WTC11 (cell line): ENCODE measurements around the gene NAXE. TPM values are rescaled to one million over a fixed set of nuclear protein-coding genes. Genes with fewer than 3 reads are reported as not detected.

Experiments used
- ATAC-seq: fragments of 200-7000 bp; cut with Tn5 transposase; 2 replicates; pipeline ENCODE4 v1.10.0; 2021; ENCODE audit warnings: mild to moderate bottlenecking, moderate library complexity
- CTCF ChIA-PET: fragments of 300-600 bp; sonication (Branson Sonifier 250); formaldehyde crosslinking; loops from one replicate; lab custom pipeline; 2021; ENCODE audit warnings: antibody characterized with exemption; lab: Charles Lee
- POLR2A ChIA-PET: fragments of 350-600 bp; sonication (Branson Sonifier 250); formaldehyde crosslinking; loops from one replicate; lab custom pipeline; 2021; ENCODE audit warnings: antibody characterized with exemption; lab: Charles Lee
- DNase-seq: peaks from one replicate; pipeline ENCODE4 v3.0.0; 2021; ENCODE audit warnings: low spot score
- H3K27ac Mint-ChIP-seq: 2 replicates; pipeline ENCODE4 v1.8.0; 2021; ENCODE audit warnings: mixed read lengths
- H3K27me3 Mint-ChIP-seq: 2 replicates; pipeline ENCODE4 v1.8.0; 2021; ENCODE audit warnings: low read depth, mild to moderate bottlenecking, moderate library complexity, mixed read lengths
- H3K36me3 Mint-ChIP-seq: 2 replicates; pipeline ENCODE4 v1.8.0; 2021; ENCODE audit warnings: mixed read lengths
- H3K4me1 Mint-ChIP-seq: 2 replicates; pipeline ENCODE4 v1.8.0; 2022; ENCODE audit warnings: mixed read lengths
- H3K4me3 Mint-ChIP-seq: 2 replicates; pipeline ENCODE4 v1.8.0; 2021; ENCODE audit warnings: mild to moderate bottlenecking, moderate library complexity, mixed read lengths
- H3K9me3 Mint-ChIP-seq: 2 replicates; pipeline ENCODE4 v1.8.0; 2021; ENCODE audit warnings: mixed read lengths
- ATF1 ChIP-seq: sonication (generic); formaldehyde crosslinking; IDR thresholded peaks from 2 replicates; pipeline ENCODE4 v1.8.1; 2023; ENCODE audit warnings: mild to moderate bottlenecking, moderate library complexity, missing genetic modification reagents
- CREB1 ChIP-seq: sonication (generic); formaldehyde crosslinking; IDR thresholded peaks from 2 replicates; pipeline ENCODE4 v1.8.0; 2023; ENCODE audit warnings: mild to moderate bottlenecking, missing genetic modification reagents
- CREM ChIP-seq: sonication (generic); formaldehyde crosslinking; IDR thresholded peaks from 2 replicates; pipeline ENCODE4 v1.8.1; 2022; ENCODE audit warnings: mild to moderate bottlenecking, missing genetic modification reagents, moderate library complexity
- ESRRA ChIP-seq: sonication (generic); formaldehyde crosslinking; IDR thresholded peaks from 2 replicates; pipeline ENCODE4 v1.8.1; 2022; ENCODE audit warnings: mild to moderate bottlenecking, missing genetic modification reagents, borderline replicate concordance
- FOXK1 ChIP-seq: sonication (generic); formaldehyde crosslinking; IDR thresholded peaks from 2 replicates; pipeline ENCODE4 v1.8.0; 2022; ENCODE audit warnings: mild to moderate bottlenecking, moderate library complexity, missing genetic modification reagents
- GABPB1 ChIP-seq: sonication (generic); formaldehyde crosslinking; IDR thresholded peaks from 2 replicates; pipeline ENCODE4 v1.8.1; 2023; ENCODE audit warnings: mild to moderate bottlenecking, missing genetic modification reagents
- IRF2 ChIP-seq: sonication (generic); formaldehyde crosslinking; IDR thresholded peaks from 2 replicates; pipeline ENCODE4 v1.8.0; 2022; ENCODE audit warnings: low read depth, missing genetic modification reagents, borderline replicate concordance
- JUN ChIP-seq: sonication (generic); formaldehyde crosslinking; IDR thresholded peaks from 2 replicates; pipeline ENCODE4 v1.8.0; 2023; ENCODE audit warnings: mild to moderate bottlenecking, missing genetic modification reagents
- KAT7 ChIP-seq: sonication (generic); formaldehyde crosslinking; IDR thresholded peaks from 2 replicates; pipeline ENCODE4 v1.8.1; 2023; ENCODE audit warnings: missing genetic modification reagents, mild to moderate bottlenecking, borderline replicate concordance
- NR2C2 ChIP-seq: sonication (generic); formaldehyde crosslinking; IDR thresholded peaks from 2 replicates; pipeline ENCODE4 v1.8.0; 2022; ENCODE audit warnings: mild to moderate bottlenecking, missing genetic modification reagents
- RELA ChIP-seq: sonication (generic); formaldehyde crosslinking; IDR thresholded peaks from 2 replicates; pipeline ENCODE4 v1.8.1; 2022; ENCODE audit warnings: missing genetic modification reagents, mild to moderate bottlenecking, borderline replicate concordance
- TEAD1 ChIP-seq: sonication (generic); formaldehyde crosslinking; IDR thresholded peaks from 2 replicates; pipeline ENCODE4 v1.8.0; 2022; ENCODE audit warnings: mild to moderate bottlenecking, missing genetic modification reagents
- TP53 ChIP-seq: sonication (generic); formaldehyde crosslinking; IDR thresholded peaks from 2 replicates; pipeline ENCODE4 v1.8.1; 2023; ENCODE audit warnings: mild to moderate bottlenecking, missing genetic modification reagents
- ZNF138 ChIP-seq: sonication (generic); formaldehyde crosslinking; conservative IDR thresholded peaks from 2 replicates; pipeline ENCODE4 v1.8.1; 2022; ENCODE audit warnings: mild to moderate bottlenecking, moderate library complexity, missing genetic modification reagents
- ZNF232 ChIP-seq: sonication (generic); formaldehyde crosslinking; IDR thresholded peaks from 2 replicates; pipeline ENCODE4 v1.8.0; 2022; ENCODE audit warnings: mild to moderate bottlenecking, missing genetic modification reagents
- ZNF416 ChIP-seq: fragments of 250-450 bp; sonication (Bioruptor Pico); IDR thresholded peaks from 2 replicates; pipeline ENCODE4 v1.9.0; 2021; ENCODE audit warnings: mild to moderate bottlenecking, inconsistent platforms
- ZNF671 ChIP-seq: fragments of 250-450 bp; sonication (Bioruptor Pico); IDR thresholded peaks from 2 replicates; pipeline ENCODE4 v1.8.0; 2021; ENCODE audit warnings: mild to moderate bottlenecking
- total RNA-seq: library from RNA; stranded (reverse); gene quantifications from 3 replicates; pipeline ENCODE4 v1.2.3, GENCODE V29; 2021
- TF ChIP-seq, protein P1 (sequence below): fragments of 200-600 bp; IDR thresholded peaks from 2 replicates; pipeline ENCODE4 v1.8.0; 2022; ENCODE audit warnings: antibody characterized with exemption
- TF ChIP-seq, protein P2 (sequence below): sonication (generic); formaldehyde crosslinking; IDR thresholded peaks from 2 replicates; pipeline ENCODE4 v1.8.1; 2023; ENCODE audit warnings: mild to moderate bottlenecking, missing genetic modification reagents, borderline replicate concordance
- TF ChIP-seq, protein P3 (sequence below): fragments of 250-450 bp; sonication (Bioruptor Pico); IDR thresholded peaks from 2 replicates; pipeline ENCODE4 v1.9.0; 2021; ENCODE audit warnings: mild to moderate bottlenecking, borderline replicate concordance

NAXE gene
- total RNA-seq, 1 experiment from 2014 or later: 81.6 TPM

DNA sequence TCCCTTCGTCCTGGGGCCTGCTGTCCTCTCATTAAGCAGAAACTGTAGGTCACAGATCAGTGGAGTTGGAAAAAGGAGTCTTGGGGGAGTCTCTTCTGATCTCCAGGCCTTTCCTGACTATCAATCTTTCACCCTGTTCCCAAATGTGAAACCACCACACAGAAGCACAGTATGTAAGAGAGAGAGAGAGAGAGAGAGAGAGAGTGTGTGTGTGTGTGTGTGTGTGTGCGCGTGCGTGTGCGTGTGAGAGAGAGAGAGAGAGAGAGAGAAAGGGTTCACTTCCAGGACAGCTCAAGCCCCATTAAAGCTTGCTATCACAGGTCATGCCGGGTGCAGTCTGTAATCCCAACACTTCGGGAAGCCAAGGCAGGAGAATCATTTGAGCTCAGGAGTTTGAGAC, 13.5 kb upstream of the NAXE start (continued):
- TF ChIP-seq GABPB1: no peak

DNA sequence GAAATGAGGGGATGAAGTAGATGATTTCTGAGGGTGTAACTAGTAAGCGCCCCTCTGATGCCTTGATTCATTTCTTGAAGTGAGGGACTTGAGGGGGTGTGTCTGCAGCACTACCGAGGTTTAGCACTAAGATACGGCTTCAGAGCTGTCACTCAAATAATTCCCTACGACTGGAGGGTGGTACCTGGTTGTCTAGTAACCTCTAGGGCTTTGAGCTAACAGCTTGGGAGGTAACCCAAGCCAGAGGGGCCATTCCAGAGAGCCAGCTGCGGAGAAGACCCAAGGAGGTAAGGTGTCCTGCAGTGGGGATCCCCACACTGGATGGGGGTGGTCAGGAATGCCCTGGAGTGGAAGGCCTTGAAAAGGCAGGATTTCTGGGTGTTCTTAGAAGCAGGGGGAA, 12.1 kb upstream of the NAXE start, which contains the start of gene TTC24:
TTC24 (plus strand) TSS at position 252 of the 400 bp plus-strand sequence. CDS start 1,642 bp downstream, outside the sequence.
- Mint-ChIP-seq H3K27ac (no peak within 1 kb of the TSS), H3K9me3 (no peaks in the 10 kb centered on the region), H3K27me3 (peaks cover 2% of the 10 kb centered on the region), H3K4me3 (no peak within 1 kb of the TSS), H3K36me3 (no peaks in the 10 kb centered on the region), H3K4me1 (peaks cover 9% of the 10 kb centered on the region)
- DNase-seq (no peak), ATAC-seq (no peak)
- ChIA-PET CTCF (interaction anchor here (0.7 to 1.8 kb wide), 11 partner anchors 12 to 134 kb away, joined by 3 to 6 read pairs (median 4); partner anchors contain the start of genes GPATCH4, HAPLN2, MEF2D and NAXE), POLR2A (no interaction called here)
- TF ChIP-seq JUN (CRISPR knock-in tag) (no peak), TP53 (CRISPR knock-in tag) (no peak), TEAD1 (no peak), FOXK1 (CRISPR knock-in tag) (no peak)

DNA sequence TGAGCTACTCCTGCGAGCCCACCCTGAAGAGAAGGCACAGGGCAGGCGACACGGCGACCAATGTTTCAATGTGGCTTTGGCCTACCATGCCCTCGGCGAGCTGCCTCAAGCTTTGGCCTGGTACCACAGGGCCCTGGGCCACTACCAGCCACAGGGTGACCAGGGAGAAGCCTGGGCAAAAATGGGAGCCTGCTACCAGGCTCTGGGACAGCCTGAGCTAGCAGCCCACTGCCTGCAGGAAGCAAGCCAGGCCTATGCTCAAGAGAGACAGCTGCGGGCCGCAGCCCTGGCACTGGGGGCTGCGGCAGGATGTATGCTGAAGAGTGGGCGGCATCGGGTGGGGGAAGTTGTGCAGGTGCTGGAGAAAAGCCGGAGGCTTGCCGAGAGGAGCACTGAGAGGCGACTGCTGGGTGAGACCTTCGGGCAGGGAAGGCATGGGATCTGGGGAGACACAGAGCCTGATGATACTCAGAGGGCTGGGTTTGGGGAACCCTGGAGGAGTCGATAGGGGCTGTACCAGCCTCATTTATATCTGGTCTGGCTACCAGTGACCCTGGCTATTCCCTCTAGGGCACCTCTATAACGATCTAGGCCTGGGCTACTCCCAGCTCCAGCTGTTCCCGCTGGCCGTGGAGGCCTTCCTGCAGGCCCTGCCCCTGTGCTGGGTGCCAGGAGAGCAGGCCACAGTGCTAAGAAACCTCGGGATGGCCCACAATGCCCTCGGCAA, 9.8 kb upstream of the NAXE start:
- H3K27ac Mint-ChIP-seq: no peak overlapping the region
- CTCF ChIA-PET: interaction anchor here (0.6 to 1.8 kb wide), 15 partner anchors 10 to 196 kb away, joined by 3 to 9 read pairs (median 4); partner anchors contain the start of genes GPATCH4, HAPLN2 and NAXE

DNA sequence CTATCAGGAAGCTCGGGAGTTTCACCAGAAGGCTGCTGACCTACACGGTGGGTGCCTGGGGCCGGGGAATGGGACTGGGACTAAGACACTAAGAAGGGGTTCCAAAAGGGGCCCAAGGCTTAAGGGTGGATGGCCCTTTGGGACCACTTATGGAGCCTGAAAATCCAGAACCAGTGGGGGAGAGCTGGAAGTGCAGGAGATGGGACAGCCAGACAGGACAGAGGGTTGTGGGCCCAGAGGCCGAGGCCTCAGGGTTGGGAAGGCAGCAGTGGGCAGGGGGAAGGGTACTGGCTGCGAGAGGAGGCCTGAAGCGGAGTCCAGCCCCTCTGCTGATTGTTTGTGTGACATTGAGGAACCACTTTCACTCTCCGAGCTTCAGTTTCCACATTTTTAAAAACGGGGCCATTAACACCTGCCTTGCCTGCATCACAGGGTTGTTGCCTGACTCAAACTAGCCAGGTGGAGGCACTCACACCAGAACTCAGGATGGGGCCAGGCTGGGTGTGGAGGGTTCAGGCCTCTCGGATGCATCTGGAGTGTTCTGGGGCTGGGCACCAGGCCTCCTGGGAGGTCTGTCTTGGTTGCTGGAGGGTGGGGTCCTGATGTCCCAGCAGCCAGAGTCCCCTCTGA, 9.1 kb upstream of the NAXE start:
- no peak overlapping the region for H3K4me3 Mint-ChIP-seq
- ATAC-seq: no peak
- H3K36me3 Mint-ChIP-seq: no peaks in the 10 kb centered on the region
- DNase-seq: no peak
- peaks cover 2% of the 10 kb centered on the region for H3K27me3 Mint-ChIP-seq
- H3K4me1 Mint-ChIP-seq: peaks cover 20% of the 10 kb centered on the region
- no peaks in the 10 kb centered on the region for H3K9me3 Mint-ChIP-seq
- ChIA-PET CTCF (interaction anchor here (0.8 to 1.8 kb wide), 12 partner anchors 9 to 197 kb away, joined by 3 to 9 read pairs (median 4); partner anchors contain the start of genes GPATCH4, HAPLN2 and NAXE), POLR2A (no interaction called here)
- H3K27ac Mint-ChIP-seq: no peak overlapping the region
- TF ChIP-seq TP53 (CRISPR knock-in tag) (no peak), ESRRA (CRISPR knock-in tag) (no peak), TEAD1 (no peak), JUN (CRISPR knock-in tag) (no peak), GABPB1 (no peak), ZNF232 (CRISPR knock-in tag) (no peak), ZNF138 (no peak), IRF2 (CRISPR knock-in tag) (no peak), ZNF671 (no peak), CREB1 (CRISPR knock-in tag) (no peak)
- TF ChIP-seq, protein P1, sequence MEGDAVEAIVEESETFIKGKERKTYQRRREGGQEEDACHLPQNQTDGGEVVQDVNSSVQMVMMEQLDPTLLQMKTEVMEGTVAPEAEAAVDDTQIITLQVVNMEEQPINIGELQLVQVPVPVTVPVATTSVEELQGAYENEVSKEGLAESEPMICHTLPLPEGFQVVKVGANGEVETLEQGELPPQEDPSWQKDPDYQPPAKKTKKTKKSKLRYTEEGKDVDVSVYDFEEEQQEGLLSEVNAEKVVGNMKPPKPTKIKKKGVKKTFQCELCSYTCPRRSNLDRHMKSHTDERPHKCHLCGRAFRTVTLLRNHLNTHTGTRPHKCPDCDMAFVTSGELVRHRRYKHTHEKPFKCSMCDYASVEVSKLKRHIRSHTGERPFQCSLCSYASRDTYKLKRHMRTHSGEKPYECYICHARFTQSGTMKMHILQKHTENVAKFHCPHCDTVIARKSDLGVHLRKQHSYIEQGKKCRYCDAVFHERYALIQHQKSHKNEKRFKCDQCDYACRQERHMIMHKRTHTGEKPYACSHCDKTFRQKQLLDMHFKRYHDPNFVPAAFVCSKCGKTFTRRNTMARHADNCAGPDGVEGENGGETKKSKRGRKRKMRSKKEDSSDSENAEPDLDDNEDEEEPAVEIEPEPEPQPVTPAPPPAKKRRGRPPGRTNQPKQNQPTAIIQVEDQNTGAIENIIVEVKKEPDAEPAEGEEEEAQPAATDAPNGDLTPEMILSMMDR: no peak
- TF ChIP-seq, protein P2, sequence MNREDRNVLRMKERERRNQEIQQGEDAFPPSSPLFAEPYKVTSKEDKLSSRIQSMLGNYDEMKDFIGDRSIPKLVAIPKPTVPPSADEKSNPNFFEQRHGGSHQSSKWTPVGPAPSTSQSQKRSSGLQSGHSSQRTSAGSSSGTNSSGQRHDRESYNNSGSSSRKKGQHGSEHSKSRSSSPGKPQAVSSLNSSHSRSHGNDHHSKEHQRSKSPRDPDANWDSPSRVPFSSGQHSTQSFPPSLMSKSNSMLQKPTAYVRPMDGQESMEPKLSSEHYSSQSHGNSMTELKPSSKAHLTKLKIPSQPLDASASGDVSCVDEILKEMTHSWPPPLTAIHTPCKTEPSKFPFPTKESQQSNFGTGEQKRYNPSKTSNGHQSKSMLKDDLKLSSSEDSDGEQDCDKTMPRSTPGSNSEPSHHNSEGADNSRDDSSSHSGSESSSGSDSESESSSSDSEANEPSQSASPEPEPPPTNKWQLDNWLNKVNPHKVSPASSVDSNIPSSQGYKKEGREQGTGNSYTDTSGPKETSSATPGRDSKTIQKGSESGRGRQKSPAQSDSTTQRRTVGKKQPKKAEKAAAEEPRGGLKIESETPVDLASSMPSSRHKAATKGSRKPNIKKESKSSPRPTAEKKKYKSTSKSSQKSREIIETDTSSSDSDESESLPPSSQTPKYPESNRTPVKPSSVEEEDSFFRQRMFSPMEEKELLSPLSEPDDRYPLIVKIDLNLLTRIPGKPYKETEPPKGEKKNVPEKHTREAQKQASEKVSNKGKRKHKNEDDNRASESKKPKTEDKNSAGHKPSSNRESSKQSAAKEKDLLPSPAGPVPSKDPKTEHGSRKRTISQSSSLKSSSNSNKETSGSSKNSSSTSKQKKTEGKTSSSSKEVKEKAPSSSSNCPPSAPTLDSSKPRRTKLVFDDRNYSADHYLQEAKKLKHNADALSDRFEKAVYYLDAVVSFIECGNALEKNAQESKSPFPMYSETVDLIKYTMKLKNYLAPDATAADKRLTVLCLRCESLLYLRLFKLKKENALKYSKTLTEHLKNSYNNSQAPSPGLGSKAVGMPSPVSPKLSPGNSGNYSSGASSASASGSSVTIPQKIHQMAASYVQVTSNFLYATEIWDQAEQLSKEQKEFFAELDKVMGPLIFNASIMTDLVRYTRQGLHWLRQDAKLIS (CRISPR knock-in tag): no peak

More for the DNA sequence above, 9.8 kb upstream of the NAXE start:
- Mint-ChIP-seq H3K4me3 (no peak overlapping the region), H3K4me1 (peaks cover 20% of the 10 kb centered on the region), H3K36me3 (no peaks in the 10 kb centered on the region), H3K9me3 (no peaks in the 10 kb centered on the region), H3K27me3 (peaks cover 2% of the 10 kb centered on the region)
- ATAC-seq (no peak), DNase-seq (no peak)
- TF ChIP-seq ATF1 (CRISPR knock-in tag): no peak
- TF ChIP-seq RELA: no peak
- no peak for TF ChIP-seq IRF2 (CRISPR knock-in tag)
- no peak for TF ChIP-seq ZNF416 (CRISPR knock-in tag)
- no peak for TF ChIP-seq ZNF138
- TF ChIP-seq, protein P3, sequence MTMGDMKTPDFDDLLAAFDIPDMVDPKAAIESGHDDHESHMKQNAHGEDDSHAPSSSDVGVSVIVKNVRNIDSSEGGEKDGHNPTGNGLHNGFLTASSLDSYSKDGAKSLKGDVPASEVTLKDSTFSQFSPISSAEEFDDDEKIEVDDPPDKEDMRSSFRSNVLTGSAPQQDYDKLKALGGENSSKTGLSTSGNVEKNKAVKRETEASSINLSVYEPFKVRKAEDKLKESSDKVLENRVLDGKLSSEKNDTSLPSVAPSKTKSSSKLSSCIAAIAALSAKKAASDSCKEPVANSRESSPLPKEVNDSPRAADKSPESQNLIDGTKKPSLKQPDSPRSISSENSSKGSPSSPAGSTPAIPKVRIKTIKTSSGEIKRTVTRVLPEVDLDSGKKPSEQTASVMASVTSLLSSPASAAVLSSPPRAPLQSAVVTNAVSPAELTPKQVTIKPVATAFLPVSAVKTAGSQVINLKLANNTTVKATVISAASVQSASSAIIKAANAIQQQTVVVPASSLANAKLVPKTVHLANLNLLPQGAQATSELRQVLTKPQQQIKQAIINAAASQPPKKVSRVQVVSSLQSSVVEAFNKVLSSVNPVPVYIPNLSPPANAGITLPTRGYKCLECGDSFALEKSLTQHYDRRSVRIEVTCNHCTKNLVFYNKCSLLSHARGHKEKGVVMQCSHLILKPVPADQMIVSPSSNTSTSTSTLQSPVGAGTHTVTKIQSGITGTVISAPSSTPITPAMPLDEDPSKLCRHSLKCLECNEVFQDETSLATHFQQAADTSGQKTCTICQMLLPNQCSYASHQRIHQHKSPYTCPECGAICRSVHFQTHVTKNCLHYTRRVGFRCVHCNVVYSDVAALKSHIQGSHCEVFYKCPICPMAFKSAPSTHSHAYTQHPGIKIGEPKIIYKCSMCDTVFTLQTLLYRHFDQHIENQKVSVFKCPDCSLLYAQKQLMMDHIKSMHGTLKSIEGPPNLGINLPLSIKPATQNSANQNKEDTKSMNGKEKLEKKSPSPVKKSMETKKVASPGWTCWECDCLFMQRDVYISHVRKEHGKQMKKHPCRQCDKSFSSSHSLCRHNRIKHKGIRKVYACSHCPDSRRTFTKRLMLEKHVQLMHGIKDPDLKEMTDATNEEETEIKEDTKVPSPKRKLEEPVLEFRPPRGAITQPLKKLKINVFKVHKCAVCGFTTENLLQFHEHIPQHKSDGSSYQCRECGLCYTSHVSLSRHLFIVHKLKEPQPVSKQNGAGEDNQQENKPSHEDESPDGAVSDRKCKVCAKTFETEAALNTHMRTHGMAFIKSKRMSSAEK (CRISPR knock-in tag): no peak
- TF ChIP-seq NR2C2: no peak
- no peak for TF ChIP-seq KAT7 (CRISPR knock-in tag)
- no peak for TF ChIP-seq CREM (CRISPR knock-in tag)
- POLR2A ChIA-PET: interaction anchor here (0.6 kb wide), 1 partner anchor 317 kb away, joined by 5 read pairs; no protein-coding TSS in a partner anchor
